SU-DHL-6 (cell line): ENCODE measurements around the gene RNF181.

Experiments
- CTCF ChIP-seq: fragments of 200-600 bp; sonication (generic); IDR thresholded peaks from one replicate; pipeline ENCODE4 v1.5.1; 2017; ENCODE audit warnings: antibody characterized with exemption, mild to moderate bottlenecking, low read length, moderate library complexity; ENCODE audit not compliant: insufficient read depth, poor library complexity, severe bottlenecking
- EZH2phosphoT487 ChIP-seq: fragments of 200-600 bp; sonication (generic), shearing (Covaris generic); conservative IDR thresholded peaks from 2 replicates; pipeline ENCODE4 v1.6.1; 2018; ENCODE audit warnings: mild to moderate bottlenecking, antibody characterized with exemption, low read length, moderate library complexity, mixed read lengths

- TF ChIP-seq CTCF, result no peak
- TF ChIP-seq EZH2phosphoT487, result no peak
Observed at GRCh38 chr2:85598594-85599340, 3.2 kb downstream of the RNF181 start.
